Myocyte (in vitro differentiated cells): ENCODE data around the gene NPIPB4. TPM values are rescaled to one million over a fixed set of nuclear protein-coding genes. Genes with fewer than 3 reads are reported as not detected.

Experiments used
- total RNA-seq: library from RNA; depleted of rRNA; stranded (reverse); fragments of >200 nt; gene quantifications from 2 replicates; pipeline ENCODE4 v1.2.3, GENCODE V29; 2014

NPIPB4 gene
- total RNA-seq, 1 donor from 2014 or later = 11.5 TPM

Other genes starting within 250 kb of the NPIPB4 start
- gene IGSF6, start 205.1 kb downstream of the NPIPB4 start, total RNA-seq = not detected in 2 replicates
- gene OTOA, start 193.8 kb downstream of the NPIPB4 start, total RNA-seq = 0.64 TPM in 1 of 2 replicates, not detected in the other
- gene UQCRC2, start 95.6 kb upstream of the NPIPB4 start, total RNA-seq = 220 and 298 TPM in 2 replicates
- not detected in 2 replicates for gene PDZD9, start 143.4 kb upstream of the NPIPB4 start, total RNA-seq
- gene MOSMO, start 150.4 kb upstream of the NPIPB4 start, total RNA-seq = 10.5 and 13.4 TPM in 2 replicates
- gene VWA3A, start 234.8 kb upstream of the NPIPB4 start, total RNA-seq = not detected in 2 replicates